Cardiac septum (tissue), 1 donor: Measurements from ENCODE around the gene PTPRK. TPM values are rescaled to one million over a fixed set of nuclear protein-coding genes. Genes with fewer than 3 reads are reported as not detected.

Experiments
- DNase-seq: peaks from one replicate; pipeline ENCODE4 v3.0.0-alpha.2; 2020; ENCODE audit warnings: low spot score
- intact Hi-C: fragments of 100-400 bp; cut with DNase I; formaldehyde crosslinking; loops from one replicate; pipeline ENCODE4 v1.14.0; 2022
- total RNA-seq: library from RNA; stranded (reverse); fragmentation: NEBNext Ultra II Directional; extraction: Animal tissue kit (Norgen Biotek cat#: 25700); gene quantifications from one replicate; pipeline ENCODE4 v1.2.1, GENCODE V29; 2021
- donor health status: DM: no; HTN: no; CAD: no.

PTPRK gene
- total RNA-seq, 1 donor from 2014 or later: 51.4 TPM

DNA sequence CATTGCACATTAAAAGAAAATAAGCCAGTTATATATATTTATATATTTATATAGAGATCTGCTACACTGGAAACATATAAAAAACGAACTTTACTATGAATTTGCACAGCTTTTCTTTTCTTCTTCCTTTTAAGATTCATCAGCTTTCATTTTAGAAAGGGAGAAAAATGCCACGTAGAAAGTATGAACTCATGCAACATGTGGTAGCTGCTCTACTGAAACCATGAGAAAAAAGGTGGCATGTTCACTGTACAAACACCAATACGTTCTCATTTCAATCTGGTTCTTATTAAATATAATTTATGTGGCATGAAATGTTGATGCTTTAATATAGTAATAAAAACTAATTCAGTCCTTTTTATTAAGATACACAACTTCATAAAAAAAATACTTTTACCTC lies 550.7 kb downstream of the PTPRK start:
- intact Hi-C loops: no loop called here
- no peak for DNase-seq

- intact Hi-C loops: no loop called here
- no peak for DNase-seq
These were observed 552.0 kb downstream of the PTPRK start for GRCh38 chr6:127968394-127968793.

DNA sequence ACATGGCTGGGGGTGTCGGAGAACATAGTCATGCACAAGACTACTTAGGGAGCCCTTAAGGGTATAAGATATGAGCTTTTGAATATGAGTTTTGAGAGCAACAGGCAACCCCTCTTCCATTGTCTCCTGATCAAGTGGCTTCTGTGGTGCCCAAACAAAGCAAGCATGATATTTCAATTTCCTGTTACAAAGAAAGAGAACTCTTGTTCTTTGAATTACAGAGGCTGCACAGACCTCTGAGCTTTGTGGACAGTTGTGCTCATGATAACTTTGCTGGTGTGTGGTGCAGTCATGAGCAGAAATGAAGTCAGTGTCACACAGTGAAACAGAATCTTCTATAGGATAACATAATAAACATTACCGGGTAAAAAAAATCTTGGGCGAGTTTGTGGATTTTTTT lies 552.7 kb downstream of the PTPRK start:
- DNase-seq: no peak
- intact Hi-C loops: no loop called here

- intact Hi-C loops: no loop called here
- DNase-seq: no peak
These were observed 553.8 kb downstream of the PTPRK start for GRCh38 chr6:127966616-127967015.

GRCh38 chr6:127963495-127963894 lies 556.9 kb downstream of the PTPRK start:
- intact Hi-C loops: no loop called here
- DNase-seq: no peak

GRCh38 chr6:127959869-127960268 lies 560.5 kb downstream of the PTPRK start:
- no peak for DNase-seq
- intact Hi-C loops: no loop called here

- no peak for DNase-seq
- intact Hi-C loops: no loop called here
These were observed 563.4 kb downstream of the PTPRK start for GRCh38 chr6:127956956-127957355.

DNA sequence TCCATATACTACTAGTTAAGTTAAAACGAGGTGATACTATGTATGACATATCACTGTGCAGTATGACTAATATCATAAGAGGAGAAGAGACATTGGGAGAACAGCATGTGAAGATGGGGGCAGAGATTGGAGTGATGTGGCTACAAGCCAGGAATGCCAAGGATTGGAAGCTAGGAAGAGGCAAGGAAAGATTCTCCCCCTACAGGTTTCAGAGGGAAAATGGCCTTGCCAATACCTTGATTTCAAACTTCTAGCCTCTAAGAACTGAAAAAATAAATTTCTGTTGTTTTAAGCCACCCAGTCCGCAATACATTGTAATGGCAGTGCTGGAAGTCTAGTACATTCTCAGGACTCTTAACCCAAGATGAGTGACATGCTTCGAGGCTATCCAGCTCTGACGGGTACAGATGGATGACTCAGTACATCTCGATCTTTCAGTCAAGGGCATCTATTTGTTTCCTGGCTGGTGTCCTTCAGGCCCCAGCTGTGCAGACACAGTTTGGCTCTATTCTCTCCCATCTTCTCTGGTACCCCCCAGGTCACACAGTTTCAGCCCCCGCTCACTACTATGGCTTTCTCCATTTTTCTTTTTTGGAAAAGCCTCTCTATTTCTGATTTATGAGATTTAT lies 564.0 kb downstream of the PTPRK start:
- intact Hi-C loops: no loop called here
- no peak for DNase-seq

GRCh38 chr6:127954082-127954481 lies 566.3 kb downstream of the PTPRK start:
- intact Hi-C loops: no loop called here
- no peak for DNase-seq

- no peak for DNase-seq
- intact Hi-C loops: no loop called here
These were observed 567.6 kb downstream of the PTPRK start for GRCh38 chr6:127952831-127953230.

DNA sequence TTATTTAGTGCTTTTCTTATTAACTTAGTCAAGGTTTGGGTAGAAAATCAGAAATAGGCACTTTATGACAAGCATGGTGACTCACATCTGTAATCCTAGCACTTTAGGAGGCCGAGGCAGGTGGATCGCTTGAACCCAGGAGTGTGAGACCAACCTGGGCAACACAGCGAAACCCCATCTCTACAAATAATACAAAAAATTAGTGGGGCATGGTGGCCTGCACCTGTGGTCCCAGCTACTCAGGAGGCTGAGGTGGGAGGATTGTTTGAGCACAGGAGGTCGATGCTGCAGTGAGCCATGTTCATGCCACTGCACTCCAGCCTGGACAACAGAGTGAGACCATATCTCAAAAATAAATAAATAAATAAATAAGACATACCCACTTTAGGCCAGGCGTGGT lies 568.2 kb downstream of the PTPRK start:
- intact Hi-C loops: no loop called here
- DNase-seq: no peak

- intact Hi-C loops: no loop called here
- DNase-seq: no peak
These were observed 569.1 kb downstream of the PTPRK start for GRCh38 chr6:127951172-127951917.

DNA sequence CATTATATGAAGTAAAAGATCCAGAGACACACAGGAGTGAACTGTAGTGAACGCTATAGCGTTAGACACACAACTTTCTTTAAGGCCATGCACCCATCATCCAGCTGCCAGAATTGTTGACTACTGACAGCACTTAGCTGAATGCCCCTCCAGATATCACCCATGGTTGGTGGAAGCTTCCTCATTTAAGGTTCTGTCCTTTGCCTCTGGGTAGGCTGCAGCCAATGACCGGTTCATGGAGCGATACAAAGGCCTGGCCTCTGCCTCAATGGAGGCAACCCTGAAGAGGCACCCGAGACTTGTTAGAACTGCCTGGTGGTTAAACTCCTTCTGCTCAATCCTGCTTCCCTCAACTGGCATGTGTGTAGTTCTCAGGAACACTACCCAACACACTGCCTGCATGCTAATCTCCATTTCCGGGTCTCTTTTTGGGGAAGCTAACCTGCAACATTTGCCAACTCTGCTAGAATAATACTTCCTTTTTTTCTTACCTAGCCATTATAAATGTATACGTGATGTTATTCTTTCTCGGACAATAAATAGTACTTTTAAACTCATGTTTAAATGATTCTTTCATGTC lies 569.7 kb downstream of the PTPRK start:
- intact Hi-C loops: no loop called here
- no peak for DNase-seq

DNA sequence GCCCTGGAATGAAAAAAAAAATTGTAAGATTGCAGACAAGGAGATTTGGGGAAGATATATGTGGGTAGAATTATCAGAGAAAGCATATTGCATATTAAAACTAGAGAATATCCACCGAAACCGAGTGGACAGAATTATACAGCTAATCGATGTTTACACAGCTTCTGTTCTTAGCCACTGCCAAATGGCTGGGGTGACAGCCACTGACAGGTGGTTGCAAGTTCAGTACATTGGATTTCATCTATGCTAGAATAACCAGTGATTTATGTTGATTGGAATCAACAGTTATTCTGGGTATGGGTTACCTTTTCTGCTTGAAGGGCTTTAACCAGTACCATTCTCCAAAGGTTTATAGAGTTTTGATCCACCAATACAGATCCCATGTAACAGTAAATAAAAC lies 571.1 kb downstream of the PTPRK start:
- intact Hi-C loops: no loop called here
- DNase-seq: no peak

DNA sequence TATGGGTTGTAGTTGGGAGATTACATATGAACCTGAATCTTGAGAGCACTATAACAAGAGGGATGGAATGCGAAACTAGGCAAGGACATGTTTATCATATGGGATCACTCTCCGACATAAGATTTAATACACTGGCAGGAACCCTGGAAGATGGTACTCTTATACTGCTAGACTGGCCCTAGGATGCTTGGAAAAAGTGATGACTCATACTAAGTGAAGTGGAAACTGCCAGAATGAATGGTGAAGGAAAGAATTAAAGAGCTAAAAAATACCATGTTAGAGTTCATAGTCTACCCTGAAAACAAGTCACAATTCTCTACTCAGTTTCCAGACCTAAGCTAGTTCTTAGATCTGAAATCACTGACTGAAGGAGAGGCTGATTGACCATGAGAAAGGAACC lies 574.0 kb downstream of the PTPRK start:
- intact Hi-C loops: no loop called here
- DNase-seq: no peak

- intact Hi-C loops: no loop called here
- no peak for DNase-seq
These were observed 574.8 kb downstream of the PTPRK start for GRCh38 chr6:127945434-127946097.

DNA sequence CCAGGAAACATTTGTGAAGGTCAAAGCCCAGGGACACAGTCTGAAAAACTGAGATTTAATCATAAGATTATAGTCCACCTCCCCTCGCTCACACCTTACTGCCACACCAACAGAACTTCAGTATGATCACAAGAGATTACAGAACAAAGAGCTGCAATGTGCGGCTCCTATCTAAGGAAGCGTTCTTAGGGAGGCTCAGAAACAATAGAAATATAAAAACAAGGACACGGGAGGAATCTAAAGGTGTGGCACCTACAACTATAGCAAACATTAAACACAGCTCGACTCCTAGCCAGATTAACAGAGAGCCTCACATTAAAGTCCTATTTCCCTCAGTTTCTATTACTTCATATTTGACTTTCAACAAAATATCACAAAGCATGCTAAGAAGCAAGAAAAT lies 579.2 kb downstream of the PTPRK start:
- intact Hi-C loops: no loop called here
- no peak for DNase-seq

- DNase-seq: no peak
- intact Hi-C loops: no loop called here
These were observed 580.8 kb downstream of the PTPRK start for GRCh38 chr6:127939442-127940066.

GRCh38 chr6:127938701-127939100 lies 581.7 kb downstream of the PTPRK start:
- intact Hi-C loops: no loop called here
- no peak for DNase-seq

DNA sequence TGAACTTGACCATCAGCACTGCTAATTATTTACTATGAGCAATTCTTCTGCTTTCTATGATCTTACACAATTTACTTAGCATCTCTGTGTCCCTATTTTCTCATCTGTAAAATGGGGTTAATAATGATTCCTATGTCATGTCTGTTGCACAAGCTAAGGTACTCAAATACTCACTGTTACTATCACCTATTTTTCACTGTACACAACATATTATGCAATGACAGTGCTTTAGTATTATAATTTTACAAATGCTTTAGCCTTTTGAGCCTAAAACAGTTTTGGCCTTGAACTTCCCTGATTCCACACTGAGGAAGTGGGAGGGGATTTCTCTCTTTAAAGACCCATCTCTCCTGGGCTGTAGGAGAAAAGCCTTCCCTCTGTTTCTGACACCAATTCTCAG lies 582.7 kb downstream of the PTPRK start:
- no peak for DNase-seq
- intact Hi-C loops: no loop called here
